WERI-Rb-1 (cell line): Measurements from ENCODE around the gene DHDH.
"Not testable (repeated sequence)": the region's sequence is repeated elsewhere in the genome, so short reads cannot be mapped to it uniquely, and the experiment has no call there.

Experiments used
- DNase-seq: peaks from one replicate; pipeline ENCODE4 v3.0.0-alpha.2; 2020
- H3K27ac ChIP-seq: fragments of 250-450 bp; sonication (Bioruptor Pico); 2 replicates; pipeline ENCODE4 v1.5.1; 2020; ENCODE audit warnings: mild to moderate bottlenecking, moderate library complexity
- H3K27me3 ChIP-seq: fragments of 250-450 bp; sonication (Bioruptor Pico); 2 replicates; pipeline ENCODE4 v1.5.1; 2021; ENCODE audit warnings: mild to moderate bottlenecking, low read depth, moderate library complexity; ENCODE audit not compliant: insufficient read depth, severe bottlenecking
- H3K36me3 ChIP-seq: fragments of 250-450 bp; sonication (Bioruptor Pico); 2 replicates; pipeline ENCODE4 v1.5.1; 2020; ENCODE audit warnings: mild to moderate bottlenecking, moderate library complexity
- H3K4me3 ChIP-seq: 2 replicates; pipeline ENCODE4 v1.5.1; 2011; ENCODE audit warnings: low read depth, mild to moderate bottlenecking, control low read depth, low read length
- H3K9me3 ChIP-seq: fragments of 250-450 bp; sonication (Bioruptor Pico); 2 replicates; pipeline ENCODE4 v1.5.1; 2021; ENCODE audit warnings: mild to moderate bottlenecking, moderate library complexity; ENCODE audit not compliant: severe bottlenecking
- CTCF ChIP-seq: IDR thresholded peaks from 2 replicates; pipeline ENCODE4 v1.5.1; 2011; ENCODE audit warnings: low read depth, mild to moderate bottlenecking, control low read depth, inconsistent platforms, low read length

DHDH gene

GRCh38 chr19:48905664-48906063 lies 27.8 kb upstream of the DHDH start:
- Histone ChIP-seq H3K36me3 (peaks cover 37% of the 10 kb centered on the region), H3K27ac (no peak overlapping the region), H3K4me3 (no peak overlapping the region), H3K9me3 (no peaks in the 10 kb centered on the region), H3K27me3 (no peaks in the 10 kb centered on the region)
- no peak for DNase-seq
- no peak for TF ChIP-seq CTCF

DNA sequence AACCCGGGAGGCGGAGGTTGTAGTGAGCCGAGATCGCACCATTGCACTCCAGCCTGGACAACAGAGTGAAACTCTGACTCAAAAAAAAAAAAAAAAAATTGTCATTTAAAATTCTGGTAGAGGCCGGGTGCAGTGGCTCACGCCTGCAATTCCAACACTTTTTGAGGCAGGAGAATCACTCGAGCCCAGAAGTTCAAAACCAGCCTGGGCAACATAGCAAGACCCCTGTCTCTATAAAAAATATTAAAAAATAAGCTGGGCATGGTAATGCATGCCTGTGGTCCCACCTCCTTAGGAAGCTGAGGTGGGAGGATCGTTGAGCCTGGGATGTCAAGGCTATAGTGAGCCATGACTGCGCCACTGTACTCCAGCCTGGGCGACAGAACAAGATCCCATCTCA lies 27.2 kb upstream of the DHDH start:
- DNase-seq = no peak
- no peaks in the 10 kb centered on the region for H3K9me3 ChIP-seq
- H3K27me3 ChIP-seq = no peaks in the 10 kb centered on the region
- TF ChIP-seq CTCF = no peak
- peaks cover 43% of the 10 kb centered on the region for H3K36me3 ChIP-seq
- H3K4me3 ChIP-seq = no peak overlapping the region
- H3K27ac ChIP-seq = no peak overlapping the region

GRCh38 chr19:48907671-48908070 lies 25.8 kb upstream of the DHDH start:
- peaks cover 46% of the 10 kb centered on the region for H3K36me3 ChIP-seq
- H3K9me3 ChIP-seq = no peaks in the 10 kb centered on the region
- TF ChIP-seq CTCF = no peak
- H3K4me3 ChIP-seq = no peak overlapping the region
- DNase-seq = no peak
- no peak overlapping the region for H3K27ac ChIP-seq
- H3K27me3 ChIP-seq = no peaks in the 10 kb centered on the region

DNA sequence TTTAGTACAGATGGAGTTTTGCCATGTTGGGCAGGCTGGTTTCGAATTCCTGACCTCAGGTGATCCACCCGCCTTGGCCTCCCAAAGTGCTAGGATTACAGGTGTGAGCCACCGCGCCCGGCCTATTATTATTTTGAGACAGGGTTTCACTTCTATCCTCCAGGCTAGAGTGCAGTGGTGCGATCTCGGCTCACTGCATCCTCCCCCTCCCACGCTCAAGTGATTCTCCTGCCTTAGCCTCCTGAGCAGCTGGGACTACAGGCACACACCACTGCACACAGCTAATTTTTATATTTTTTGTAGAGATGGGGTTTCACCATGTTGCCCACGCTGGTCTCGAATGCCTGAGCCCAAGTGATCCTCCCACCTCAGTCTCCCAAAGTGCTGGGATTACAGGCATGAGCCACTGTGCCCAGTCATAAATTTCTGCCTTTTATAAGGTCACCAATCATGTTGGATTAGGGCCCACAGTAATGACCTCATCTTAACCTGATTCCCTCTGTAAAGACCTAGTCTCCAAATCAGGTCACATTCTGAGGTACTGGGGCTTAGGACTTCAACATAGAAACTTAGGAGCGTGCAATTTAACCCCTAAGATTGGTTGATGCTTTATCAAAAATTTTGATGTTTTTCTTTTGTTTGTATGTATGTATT lies 23.9 kb upstream of the DHDH start:
- not testable (repeated sequence) for H3K9me3 ChIP-seq, H3K27ac ChIP-seq, H3K27me3 ChIP-seq, H3K4me3 ChIP-seq, DNase-seq
- H3K36me3 ChIP-seq = peaks cover 61% of the 10 kb centered on the region

GRCh38 chr19:48910803-48911202 lies 22.7 kb upstream of the DHDH start:
- Histone ChIP-seq H3K27ac (no peak overlapping the region), H3K36me3 (peaks cover 58% of the 10 kb centered on the region), H3K9me3 (no peaks in the 10 kb centered on the region), H3K27me3 (no peaks in the 10 kb centered on the region), H3K4me3 (no peak overlapping the region)
- TF ChIP-seq CTCF = no peak
- no peak for DNase-seq

DNA sequence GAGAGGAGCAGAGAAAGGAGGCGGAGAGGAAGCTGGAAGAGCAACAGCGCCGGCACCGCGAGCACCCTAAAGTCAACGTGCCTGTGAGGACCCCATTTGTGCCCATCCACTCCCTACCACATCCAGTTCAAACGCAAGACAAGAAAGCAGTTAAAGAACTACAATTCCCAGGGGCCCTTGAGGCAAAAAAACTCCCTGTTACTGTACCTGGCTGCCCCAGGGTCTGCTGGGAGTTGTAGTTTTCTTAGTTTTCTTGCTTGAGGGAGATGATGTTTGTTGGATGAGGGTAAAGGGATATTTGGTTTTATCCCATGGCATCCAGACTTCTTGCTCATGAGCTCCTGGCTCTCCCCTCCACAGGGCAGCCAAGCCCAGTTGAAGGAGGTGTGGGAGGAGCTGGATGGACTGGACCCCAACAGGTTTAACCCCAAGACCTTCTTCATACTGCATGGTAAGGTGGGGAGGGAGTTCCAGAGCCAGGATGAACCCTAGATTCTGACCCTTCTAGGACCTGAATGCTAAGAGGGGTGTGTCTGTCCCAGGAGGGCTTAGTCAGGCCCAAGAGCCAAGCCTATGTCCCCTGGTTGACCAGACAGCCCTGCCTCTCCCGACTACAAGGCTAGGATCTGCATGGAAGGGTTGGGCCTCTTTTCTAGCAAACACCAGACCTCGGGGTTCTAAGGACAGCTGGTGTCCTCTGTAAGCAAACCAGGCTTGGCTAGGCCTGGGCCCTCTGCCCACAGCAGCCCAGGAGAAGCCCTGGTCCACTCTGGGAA lies 20.2 kb upstream of the DHDH start:
- no peaks in the 10 kb centered on the region for H3K9me3 ChIP-seq
- no peak for DNase-seq
- peaks cover 51% of the 10 kb centered on the region for H3K36me3 ChIP-seq

More for the DNA sequence above, 20.2 kb upstream of the DHDH start:
- no peak for TF ChIP-seq CTCF
- Histone ChIP-seq H3K27ac (no peak overlapping the region), H3K4me3 (no peak overlapping the region), H3K27me3 (no peaks in the 10 kb centered on the region)
